K562 (cell line): ENCODE results near the gene RIT1. TPM values are rescaled to one million over a fixed set of nuclear protein-coding genes. Genes with fewer than 3 reads are reported as not detected.

Experiments used
- HEY1 ChIP-seq: fragments of 250-450 bp; sonication (Bioruptor Pico); IDR thresholded peaks from 2 replicates; pipeline ENCODE4 v1.5.0; 2020; ENCODE audit warnings: mild to moderate bottlenecking, moderate library complexity, borderline replicate concordance
- ILF3 ChIP-seq: fragments of 450-650 bp; IDR thresholded peaks from 2 replicates; pipeline ENCODE4 v1.6.1; 2018; ENCODE audit warnings: antibody characterized with exemption, mild to moderate bottlenecking, moderate library complexity, borderline replicate concordance
- JUN ChIP-seq, 2 experiments: sonication (generic) in 1 of 2; formaldehyde crosslinking in 1 of 2; IDR thresholded peaks; 2 replicates each; pipeline versions ENCODE4 v1.6.1 to v1.8.0; 2012 to 2022; ENCODE audit warnings: borderline replicate concordance in 2 of 2, mild to moderate bottlenecking in 2 of 2, improper control_type of control experiment in 1 of 2, low read depth in 1 of 2, low read length in 1 of 2, missing genetic modification reagents in 1 of 2
- NFATC3 ChIP-seq: fragments of 450-650 bp; IDR thresholded peaks from 2 replicates; pipeline ENCODE4 v1.6.1; 2017; ENCODE audit warnings: mild to moderate bottlenecking
- NR4A1 ChIP-seq, 2 experiments: fragments of 250-450 bp in 1 of 2; fragments of 450-650 bp in 1 of 2; sonication (Bioruptor Pico) in 1 of 2; IDR thresholded peaks; 2 replicates each; pipeline versions ENCODE4 v1.4.0 to v1.6.1; 2016 to 2020; ENCODE audit warnings: mild to moderate bottlenecking in 2 of 2, missing compliant biosample characterization in 1 of 2, missing genetic modification characterization in 1 of 2, moderate library complexity in 1 of 2
- PHB2 ChIP-seq: fragments of 450-650 bp; IDR thresholded peaks from 2 replicates; pipeline ENCODE4 v1.6.1; 2017; ENCODE audit warnings: low read depth
- SNIP1 ChIP-seq: fragments of 450-650 bp; IDR thresholded peaks from 2 replicates; pipeline ENCODE4 v1.7.1; 2017; ENCODE audit warnings: low read depth, mild to moderate bottlenecking
- TCF7 ChIP-seq: sonication (generic); IDR thresholded peaks from 2 replicates; pipeline ENCODE4 v1.6.1; 2016; ENCODE audit warnings: antibody characterized with exemption, borderline replicate concordance
- ZKSCAN3 ChIP-seq: fragments of 250-450 bp; sonication (Bioruptor Pico); IDR thresholded peaks from 2 replicates; pipeline ENCODE4 v1.4.0; 2020
- ZNF407 ChIP-seq: fragments of 450-650 bp; IDR thresholded peaks from 2 replicates; pipeline ENCODE4 v1.6.1; 2016; ENCODE audit warnings: low read depth
- ZNF766 ChIP-seq: fragments of 200-800 bp; sonication (Bioruptor generic); conservative IDR thresholded peaks from 2 replicates; pipeline ENCODE4 v1.6.1; 2016; ENCODE audit warnings: missing genetic modification characterization, missing compliant biosample characterization
- polyA plus RNA-seq, 8 experiments: library from polyadenylated mRNA; depleted of rRNA in 4 of 8; stranded (reverse) in 5 of 8; unstranded in 3 of 8; fragments of >200 nt; fragmentation: Nextera tagmentation in 2 of 8; fragmentation: Illumina TruSeq in 1 of 8; extraction: Ambion mirVana in 2 of 8; extraction: Trizol in 1 of 8; gene quantifications; 2 replicates each; pipeline versions ENCODE4 v1.2.1 to v1.2.3, GENCODE V29; 2011 to 2014; ENCODE audit warnings: inconsistent platforms in 1 of 8, missing spikeins in 1 of 8
- total RNA-seq, 7 experiments: library from RNA; depleted of rRNA in 6 of 7; stranded (reverse); fragments of >200 nt in 6 of 7; fragmentation: Illumina TruSeq in 2 of 7; extraction: Trizol in 2 of 7; gene quantifications; 2 replicates each; pipeline versions ENCODE4 v1.2.1 to v1.2.3, GENCODE V29; 2011 to 2021; ENCODE audit warnings: low replicate concordance in 1 of 7
- TF ChIP-seq, protein P1 (sequence below): sonication (generic); formaldehyde crosslinking; IDR thresholded peaks from 2 replicates; pipeline ENCODE4 v1.4.0; 2020; ENCODE audit warnings: mild to moderate bottlenecking, missing genetic modification reagents
- TF ChIP-seq, protein P2 (sequence below): sonication (generic); formaldehyde crosslinking; IDR thresholded peaks from 2 replicates; pipeline ENCODE4 v1.8.1; 2023; ENCODE audit warnings: mild to moderate bottlenecking, missing genetic modification reagents
- TF ChIP-seq, protein P3 (sequence below), 3 experiments: IDR thresholded peaks in 2 of 3; conservative IDR thresholded peaks in 1 of 3; 2 replicates each; pipeline ENCODE4 v1.5.1; 2011 to 2012; ENCODE audit warnings: low read length in 3 of 3, mild to moderate bottlenecking in 3 of 3, control low read depth in 2 of 3, improper control_type of control experiment in 1 of 3, inconsistent platforms in 1 of 3, low read depth in 1 of 3, mixed read lengths in 1 of 3, moderate library complexity in 1 of 3; ENCODE audit not compliant: insufficient read depth in 2 of 3

Gene RIT1
- total and polyA plus RNA-seq, 9 of the 15 experiments (the other 6 are each of a cell fraction or from before 2014, with no cell fraction given), result 13.5 to 57.6 (median 22.9) TPM

DNA sequence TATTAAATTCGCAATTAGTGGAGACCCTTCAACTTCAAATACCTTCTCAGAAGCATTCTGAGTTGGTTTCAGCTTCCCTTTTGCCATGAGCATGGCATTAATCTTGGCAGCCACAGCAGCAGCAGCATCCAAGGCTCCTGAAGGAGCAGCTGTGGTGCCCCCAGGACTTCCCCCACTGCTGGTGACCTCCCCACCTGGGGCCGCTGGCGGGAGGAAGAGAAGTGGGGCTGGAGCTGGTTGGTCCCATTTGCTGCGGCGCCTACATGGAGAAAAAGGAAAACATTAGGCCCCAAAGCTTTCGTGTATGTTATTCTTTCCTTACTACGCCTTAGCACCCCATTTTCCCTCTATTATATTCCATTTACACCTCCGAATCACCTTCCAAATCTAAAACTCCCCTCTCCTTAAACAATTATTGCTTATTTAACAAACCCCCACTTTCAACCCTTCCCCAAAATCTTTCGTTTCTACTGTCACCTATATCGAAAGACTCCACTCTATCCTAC is 22.5 kb upstream of the RIT1 start (continued):
- TF ChIP-seq PHB2, result 0 out of 2 replicates have a peak, but pooled peaks have one; percentile 14
- no peak for TF ChIP-seq HEY1
- 0 out of 2 replicates have a peak, but pooled peaks have one; percentile 12 for TF ChIP-seq ZNF407
- TF ChIP-seq JUN (IDR thresholded peaks at IDR 0.05; ENCODE audit: borderline replicate concordance, low read depth, low read length), result no peak
- no peak for TF ChIP-seq JUN (CRISPR knock-in tag; IDR thresholded peaks at IDR 0.05; ENCODE audit: borderline replicate concordance)
- TF ChIP-seq, protein P1, sequence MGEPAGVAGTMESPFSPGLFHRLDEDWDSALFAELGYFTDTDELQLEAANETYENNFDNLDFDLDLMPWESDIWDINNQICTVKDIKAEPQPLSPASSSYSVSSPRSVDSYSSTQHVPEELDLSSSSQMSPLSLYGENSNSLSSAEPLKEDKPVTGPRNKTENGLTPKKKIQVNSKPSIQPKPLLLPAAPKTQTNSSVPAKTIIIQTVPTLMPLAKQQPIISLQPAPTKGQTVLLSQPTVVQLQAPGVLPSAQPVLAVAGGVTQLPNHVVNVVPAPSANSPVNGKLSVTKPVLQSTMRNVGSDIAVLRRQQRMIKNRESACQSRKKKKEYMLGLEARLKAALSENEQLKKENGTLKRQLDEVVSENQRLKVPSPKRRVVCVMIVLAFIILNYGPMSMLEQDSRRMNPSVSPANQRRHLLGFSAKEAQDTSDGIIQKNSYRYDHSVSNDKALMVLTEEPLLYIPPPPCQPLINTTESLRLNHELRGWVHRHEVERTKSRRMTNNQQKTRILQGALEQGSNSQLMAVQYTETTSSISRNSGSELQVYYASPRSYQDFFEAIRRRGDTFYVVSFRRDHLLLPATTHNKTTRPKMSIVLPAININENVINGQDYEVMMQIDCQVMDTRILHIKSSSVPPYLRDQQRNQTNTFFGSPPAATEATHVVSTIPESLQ (CRISPR knock-in tag), result no peak
- no peak for TF ChIP-seq ZNF766 (CRISPR knock-in tag)
- no peak for TF ChIP-seq NR4A1 (CRISPR knock-in tag; IDR thresholded peaks at IDR 0.05)
- no peak for TF ChIP-seq NR4A1 (tag; IDR thresholded peaks at IDR 0.05)
- 0 out of 2 replicates have a peak, but pooled peaks have one; percentile 31 for TF ChIP-seq NFATC3
- TF ChIP-seq TCF7, result no peak
- no peak for TF ChIP-seq ZKSCAN3
- TF ChIP-seq, protein P2, sequence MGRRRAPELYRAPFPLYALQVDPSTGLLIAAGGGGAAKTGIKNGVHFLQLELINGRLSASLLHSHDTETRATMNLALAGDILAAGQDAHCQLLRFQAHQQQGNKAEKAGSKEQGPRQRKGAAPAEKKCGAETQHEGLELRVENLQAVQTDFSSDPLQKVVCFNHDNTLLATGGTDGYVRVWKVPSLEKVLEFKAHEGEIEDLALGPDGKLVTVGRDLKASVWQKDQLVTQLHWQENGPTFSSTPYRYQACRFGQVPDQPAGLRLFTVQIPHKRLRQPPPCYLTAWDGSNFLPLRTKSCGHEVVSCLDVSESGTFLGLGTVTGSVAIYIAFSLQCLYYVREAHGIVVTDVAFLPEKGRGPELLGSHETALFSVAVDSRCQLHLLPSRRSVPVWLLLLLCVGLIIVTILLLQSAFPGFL (CRISPR knock-in tag), result no peak
- 0 out of 2 replicates have a peak, but pooled peaks have one; percentile 22 for TF ChIP-seq SNIP1
- TF ChIP-seq ILF3, result no peak
- TF ChIP-seq, protein P3, sequence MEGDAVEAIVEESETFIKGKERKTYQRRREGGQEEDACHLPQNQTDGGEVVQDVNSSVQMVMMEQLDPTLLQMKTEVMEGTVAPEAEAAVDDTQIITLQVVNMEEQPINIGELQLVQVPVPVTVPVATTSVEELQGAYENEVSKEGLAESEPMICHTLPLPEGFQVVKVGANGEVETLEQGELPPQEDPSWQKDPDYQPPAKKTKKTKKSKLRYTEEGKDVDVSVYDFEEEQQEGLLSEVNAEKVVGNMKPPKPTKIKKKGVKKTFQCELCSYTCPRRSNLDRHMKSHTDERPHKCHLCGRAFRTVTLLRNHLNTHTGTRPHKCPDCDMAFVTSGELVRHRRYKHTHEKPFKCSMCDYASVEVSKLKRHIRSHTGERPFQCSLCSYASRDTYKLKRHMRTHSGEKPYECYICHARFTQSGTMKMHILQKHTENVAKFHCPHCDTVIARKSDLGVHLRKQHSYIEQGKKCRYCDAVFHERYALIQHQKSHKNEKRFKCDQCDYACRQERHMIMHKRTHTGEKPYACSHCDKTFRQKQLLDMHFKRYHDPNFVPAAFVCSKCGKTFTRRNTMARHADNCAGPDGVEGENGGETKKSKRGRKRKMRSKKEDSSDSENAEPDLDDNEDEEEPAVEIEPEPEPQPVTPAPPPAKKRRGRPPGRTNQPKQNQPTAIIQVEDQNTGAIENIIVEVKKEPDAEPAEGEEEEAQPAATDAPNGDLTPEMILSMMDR (IDR thresholded peaks at IDR 0.05 in 2 of 3, conservative IDR thresholded peaks at IDR 0.05 in 1 of 3; ENCODE audit: insufficient read depth in 2 of 3, low read depth in 1 of 3, low read length in 3 of 3), result no peak
